ENCODE results near the gene NDUFA5.

- TF ChIP-seq EZH2 (IDR thresholded peaks at IDR 0.05) (no peak), EZH2phosphoT487 (IDR thresholded peaks at IDR 0.05) (no peak)
These were observed 30.8 kb upstream of the NDUFA5 start for GRCh38 chr7:123588376-123588775.

All from neural progenitor cell (in vitro differentiated cells).